H9 (cell line): Measurements from ENCODE around the gene C2orf68. TPM values are rescaled to one million over a fixed set of nuclear protein-coding genes. Genes with fewer than 3 reads are reported as not detected.

Experiments
- DNase-seq: peaks from one replicate; pipeline ENCODE4 v3.0.0-alpha.2; 2017
- H2AFZ ChIP-seq: one replicate; pipeline ENCODE4 v1.6.1; 2013; ENCODE audit warnings: mild to moderate bottlenecking, low read length, control low read depth, moderate library complexity
- H2AK5ac ChIP-seq: 2 replicates; pipeline ENCODE4 v1.6.1; 2013; ENCODE audit warnings: low read length, control low read depth, mixed read lengths; ENCODE audit not compliant: insufficient read length
- H2BK120ac ChIP-seq: one replicate; pipeline ENCODE4 v1.6.1; 2013; ENCODE audit warnings: low read depth, mild to moderate bottlenecking, low read length, control low read depth, inconsistent platforms; ENCODE audit not compliant: poor library complexity, severe bottlenecking
- H2BK12ac ChIP-seq: 2 replicates; pipeline ENCODE4 v1.6.1; 2013; ENCODE audit warnings: low read length, control low read depth, mixed read lengths, low read depth; ENCODE audit not compliant: insufficient read length
- H2BK15ac ChIP-seq: 2 replicates; pipeline ENCODE4 v1.6.1; 2013; ENCODE audit warnings: low read depth, low read length, control low read depth
- H2BK20ac ChIP-seq: one replicate; pipeline ENCODE4 v1.6.1; 2013; ENCODE audit warnings: low read depth, mild to moderate bottlenecking, low read length, control low read depth, inconsistent platforms; ENCODE audit not compliant: poor library complexity, severe bottlenecking
- H2BK5ac ChIP-seq: 2 replicates; pipeline ENCODE4 v1.6.1; 2013; ENCODE audit warnings: low read length, control low read depth, mixed read lengths; ENCODE audit not compliant: insufficient read length
- H3K14ac ChIP-seq: 2 replicates; pipeline ENCODE4 v1.6.1; 2013; ENCODE audit warnings: low read length, control low read depth; ENCODE audit not compliant: insufficient read depth
- H3K18ac ChIP-seq: 2 replicates; pipeline ENCODE4 v1.6.1; 2013; ENCODE audit warnings: low read depth, mild to moderate bottlenecking, mixed read lengths, low read length, control low read depth; ENCODE audit not compliant: insufficient read length
- H3K23ac ChIP-seq: 2 replicates; pipeline ENCODE4 v1.6.1; 2013; ENCODE audit warnings: low read length, control low read depth, mixed read lengths, low read depth; ENCODE audit not compliant: insufficient read length
- H3K23me2 ChIP-seq: 2 replicates; pipeline ENCODE4 v1.6.1; 2013; ENCODE audit warnings: low read depth, mild to moderate bottlenecking, mixed read lengths, low read length, control low read depth; ENCODE audit not compliant: insufficient read length, poor library complexity, severe bottlenecking
- H3K27ac ChIP-seq: 2 replicates; pipeline ENCODE4 v1.5.1; 2013; ENCODE audit warnings: low read length, control low read depth, mixed read lengths, low read depth; ENCODE audit not compliant: insufficient read length
- H3K27me3 ChIP-seq: 2 replicates; pipeline ENCODE4 v1.6.1; 2013; ENCODE audit warnings: low read length, control low read depth, inconsistent platforms; ENCODE audit not compliant: insufficient read depth
- H3K4ac ChIP-seq: 2 replicates; pipeline ENCODE4 v1.6.1; 2013; ENCODE audit warnings: low read depth, mild to moderate bottlenecking, control low read depth, inconsistent platforms, low read length, moderate library complexity
- H3K4me1 ChIP-seq: 2 replicates; pipeline ENCODE4 v1.6.1; 2013; ENCODE audit warnings: low read length, control low read depth, inconsistent platforms; ENCODE audit not compliant: insufficient read depth
- H3K4me2 ChIP-seq: 2 replicates; pipeline ENCODE4 v1.6.1; 2013; ENCODE audit warnings: low read length, control low read depth, mixed read lengths; ENCODE audit not compliant: insufficient read length, insufficient read depth
- H3K56ac ChIP-seq: 2 replicates; pipeline ENCODE4 v1.6.1; 2013; ENCODE audit warnings: low read depth, mild to moderate bottlenecking, mixed read lengths, low read length, control low read depth; ENCODE audit not compliant: insufficient read length
- H3K79me1 ChIP-seq: 2 replicates; pipeline ENCODE4 v1.6.1; 2013; ENCODE audit warnings: low read depth, mild to moderate bottlenecking, moderate library complexity, low read length, control low read depth, inconsistent platforms; ENCODE audit not compliant: insufficient read depth, poor library complexity, severe bottlenecking
- H3K79me2 ChIP-seq: 2 replicates; pipeline ENCODE4 v1.6.1; 2013; ENCODE audit warnings: low read length, control low read depth, inconsistent platforms; ENCODE audit not compliant: insufficient read depth
- H3K9ac ChIP-seq: 2 replicates; pipeline ENCODE4 v1.6.1; 2013; ENCODE audit warnings: low read length, control low read depth, mixed read lengths; ENCODE audit not compliant: insufficient read length; ENCODE audit errors: extremely low read depth
- H3K9me3 ChIP-seq: one replicate; pipeline ENCODE4 v1.6.1; 2013; ENCODE audit warnings: low read depth, low read length, inconsistent platforms; ENCODE audit not compliant: control insufficient read depth
- H3T11ph ChIP-seq: one replicate; pipeline ENCODE4 v1.6.1; 2013; ENCODE audit warnings: mild to moderate bottlenecking, low read length, control low read depth, inconsistent platforms
- H4K20me1 ChIP-seq: one replicate; pipeline ENCODE4 v1.6.1; 2013; ENCODE audit not compliant: control insufficient read depth, insufficient read length, insufficient read depth
- H4K5ac ChIP-seq: 2 replicates; pipeline ENCODE4 v1.6.1; 2013; ENCODE audit warnings: low read depth, mild to moderate bottlenecking, mixed read lengths, low read length, control low read depth; ENCODE audit not compliant: insufficient read length
- H4K8ac ChIP-seq: replicated peaks from 2 replicates; pipeline ENCODE4 v1.6.1; 2013; ENCODE audit warnings: low read length, control low read depth, mixed read lengths, low read depth; ENCODE audit not compliant: insufficient read length
- H4K91ac ChIP-seq: 2 replicates; pipeline ENCODE4 v1.6.1; 2013; ENCODE audit warnings: low read depth, mild to moderate bottlenecking, moderate library complexity, mixed read lengths, low read length, control low read depth; ENCODE audit not compliant: insufficient read length
- H3K27ac Mint-ChIP-seq, 3 experiments: 2 replicates in 2 of 3; 3 replicates in 1 of 3; pipeline ENCODE4 v1.8.0; 2020 to 2021; ENCODE audit warnings: mixed read lengths in 3 of 3, mild to moderate bottlenecking in 1 of 3, moderate library complexity in 1 of 3
- H3K27me3 Mint-ChIP-seq: 2 replicates; pipeline ENCODE4 v1.8.0; 2021; ENCODE audit warnings: low read depth, mild to moderate bottlenecking, moderate library complexity, mixed read lengths
- H3K36me3 Mint-ChIP-seq, 3 experiments: 2 replicates in 2 of 3; 3 replicates in 1 of 3; pipeline ENCODE4 v1.8.0; 2020 to 2021; ENCODE audit warnings: low read depth in 3 of 3, mixed read lengths in 3 of 3; ENCODE audit not compliant: insufficient read depth in 1 of 3
- H3K4me1 Mint-ChIP-seq, 2 experiments: 2 replicates each; pipeline ENCODE4 v1.8.0; 2020; ENCODE audit warnings: mixed read lengths in 2 of 2
- H3K4me3 Mint-ChIP-seq, 2 experiments: 2 replicates in 1 of 2; 3 replicates in 1 of 2; pipeline ENCODE4 v1.8.0; 2020 to 2021; ENCODE audit warnings: mild to moderate bottlenecking in 2 of 2, mixed read lengths in 2 of 2, moderate library complexity in 1 of 2
- H3K9me3 Mint-ChIP-seq, 2 experiments: 2 replicates in 1 of 2; 3 replicates in 1 of 2; pipeline ENCODE4 v1.8.0; 2020; ENCODE audit warnings: mild to moderate bottlenecking in 2 of 2, mixed read lengths in 2 of 2, moderate library complexity in 1 of 2
- WGBS: extraction: QIAGEN DNeasy Blood & Tissue Kit; methylation state at CpG from one replicate; pipeline ENCODE4 v1.1.7; 2013; ENCODE audit warnings: missing lambda C conversion rate, low lambda C conversion rate, mixed read lengths; ENCODE audit not compliant: insufficient read length; ENCODE audit errors: extremely low coverage; 5-methylcytosine and 5-hydroxymethylcytosine counted together
- total RNA-seq: library from RNA; stranded (reverse); gene quantifications from 2 replicates; pipeline ENCODE4 v1.2.1, GENCODE V29; 2021
- TF ChIP-seq, protein P1 (sequence below): fragments of 200-600 bp; sonication (generic); conservative IDR thresholded peaks from 3 replicates; pipeline ENCODE4 v1.8.0; 2021; ENCODE audit warnings: antibody characterized with exemption, mild to moderate bottlenecking

Gene C2orf68
- total RNA-seq, 1 experiment from 2014 or later = 39.6 TPM

DNA sequence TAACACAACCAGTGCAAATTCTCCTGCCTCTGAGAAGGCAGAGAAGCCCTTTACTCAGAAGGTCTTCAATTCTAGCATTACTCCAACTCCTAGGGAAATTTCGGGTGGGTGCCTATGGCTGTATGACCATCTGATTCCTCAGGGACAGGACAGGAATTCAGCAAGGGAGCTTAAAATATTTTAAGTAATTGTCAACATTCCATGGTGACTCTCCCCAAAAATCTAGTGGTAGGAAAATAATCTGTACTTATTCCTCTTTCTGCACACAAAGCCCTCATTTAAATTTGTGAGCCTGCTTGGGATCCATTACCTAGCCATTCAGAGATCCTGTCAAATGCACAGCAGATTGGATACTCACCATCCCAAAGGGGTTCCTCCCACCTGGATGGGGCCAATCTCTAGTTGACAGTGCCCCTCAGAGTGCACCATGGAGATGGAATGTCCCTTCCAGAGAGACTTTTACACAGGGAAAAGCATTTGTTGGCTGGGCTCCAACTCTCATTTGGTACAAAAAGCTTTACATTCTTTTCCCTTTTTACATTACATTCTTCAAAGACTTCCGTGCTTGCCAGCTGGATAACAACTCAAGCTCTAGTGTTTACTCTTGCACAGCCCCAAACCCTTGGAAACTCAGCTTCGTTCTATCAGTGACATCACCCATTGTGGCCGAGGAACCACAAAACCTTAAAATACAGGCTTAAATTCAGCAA is 6.3 kb downstream of the C2orf68 start:
- no peak overlapping the region for H3K9ac ChIP-seq
- H4K20me1 ChIP-seq = no peaks in the 10 kb centered on the region
- no peak overlapping the region for H2BK5ac ChIP-seq
- peaks cover 3% of the 10 kb centered on the region; the same call in 1 of the 2 replicates for H3K79me2 ChIP-seq
- no peak overlapping the region for H2BK120ac ChIP-seq
- no peak overlapping the region for H4K5ac ChIP-seq
- Mint-ChIP-seq H3K27me3 (no peaks in the 10 kb centered on the region), H3K4me1 (peaks cover 20 to 25% of the 10 kb centered on the region in 2 experiments), H3K4me3 (no peak overlapping the region), H3K9me3 (no peaks in the 10 kb centered on the region), H3K36me3 (peaks cover 15 to 41% (median 26%) of the 10 kb centered on the region in 3 experiments; a peak in 6 of 7 replicates), H3K27ac (peak overlapping the region in 1 of 3 experiments; percentile 71; a peak in 2 of 7 replicates)
- H3K18ac ChIP-seq = no peak overlapping the region
- H3K14ac ChIP-seq = no peak overlapping the region
- H3K79me1 ChIP-seq = no peaks in the 10 kb centered on the region
- no peak overlapping the region for H2AK5ac ChIP-seq
- no peak overlapping the region for H3K27ac ChIP-seq
- no peaks in the 10 kb centered on the region for H3K9me3 ChIP-seq
- H2BK12ac ChIP-seq = no peak overlapping the region
- H2BK20ac ChIP-seq = no peak overlapping the region
- H2BK15ac ChIP-seq = no peak overlapping the region
- H3K4me1 ChIP-seq = peaks cover 3% of the 10 kb centered on the region; the same call in 1 of the 2 replicates
- H3T11ph ChIP-seq = no peak overlapping the region
- no peak overlapping the region for H3K4ac ChIP-seq
- no peak overlapping the region for H3K4me2 ChIP-seq
- no peak overlapping the region for H2AFZ ChIP-seq
- TF ChIP-seq, protein P1, sequence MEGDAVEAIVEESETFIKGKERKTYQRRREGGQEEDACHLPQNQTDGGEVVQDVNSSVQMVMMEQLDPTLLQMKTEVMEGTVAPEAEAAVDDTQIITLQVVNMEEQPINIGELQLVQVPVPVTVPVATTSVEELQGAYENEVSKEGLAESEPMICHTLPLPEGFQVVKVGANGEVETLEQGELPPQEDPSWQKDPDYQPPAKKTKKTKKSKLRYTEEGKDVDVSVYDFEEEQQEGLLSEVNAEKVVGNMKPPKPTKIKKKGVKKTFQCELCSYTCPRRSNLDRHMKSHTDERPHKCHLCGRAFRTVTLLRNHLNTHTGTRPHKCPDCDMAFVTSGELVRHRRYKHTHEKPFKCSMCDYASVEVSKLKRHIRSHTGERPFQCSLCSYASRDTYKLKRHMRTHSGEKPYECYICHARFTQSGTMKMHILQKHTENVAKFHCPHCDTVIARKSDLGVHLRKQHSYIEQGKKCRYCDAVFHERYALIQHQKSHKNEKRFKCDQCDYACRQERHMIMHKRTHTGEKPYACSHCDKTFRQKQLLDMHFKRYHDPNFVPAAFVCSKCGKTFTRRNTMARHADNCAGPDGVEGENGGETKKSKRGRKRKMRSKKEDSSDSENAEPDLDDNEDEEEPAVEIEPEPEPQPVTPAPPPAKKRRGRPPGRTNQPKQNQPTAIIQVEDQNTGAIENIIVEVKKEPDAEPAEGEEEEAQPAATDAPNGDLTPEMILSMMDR = no peak
- H4K91ac ChIP-seq = no peak overlapping the region
- H3K23me2 ChIP-seq = peaks cover 4% of the 10 kb centered on the region
- H3K56ac ChIP-seq = no peak overlapping the region
- no peak overlapping the region for H3K23ac ChIP-seq
- H3K27me3 ChIP-seq = no peaks in the 10 kb centered on the region
- DNase-seq = no peak
- no CpG with 5 or more reads among the region's 4 CpGs for WGBS
- no peak overlapping the region for H4K8ac ChIP-seq
